Hematopoietic multipotent progenitor cell treated with erythropoietin and hydrocortisone succinate and interleukin-3 and kit ligand, for 17 days (in vitro differentiated cells): ENCODE measurements around the gene INPP5A.
"Not testable (repeated sequence)": the region's sequence is repeated elsewhere in the genome, so short reads cannot be mapped to it uniquely, and the experiment has no call there.

ENCODE experiments used
- DNase-seq: peaks from one replicate; pipeline ENCODE4 v3.0.0-alpha.2; 2015; ENCODE audit warnings: low spot score

Gene INPP5A

GRCh38 chr10:132768346-132769248, 231.0 kb downstream of the INPP5A start:
- no peak for DNase-seq

- no peak for DNase-seq
These were observed 232.8 kb downstream of the INPP5A start for GRCh38 chr10:132770061-132771021.

GRCh38 chr10:132772816-132773215, 235.2 kb downstream of the INPP5A start:
- DNase-seq = not testable (repeated sequence)

GRCh38 chr10:132774181-132774901, 236.8 kb downstream of the INPP5A start:
- no peak for DNase-seq

- no peak for DNase-seq
These were observed 237.6 kb downstream of the INPP5A start for GRCh38 chr10:132774902-132775863.

GRCh38 chr10:132776186-132776585, 238.6 kb downstream of the INPP5A start:
- DNase-seq = no peak

- DNase-seq = no peak
These were observed 239.2 kb downstream of the INPP5A start for GRCh38 chr10:132776821-132777220.

- DNase-seq = no peak
These were observed 239.9 kb downstream of the INPP5A start for GRCh38 chr10:132777441-132777840.

GRCh38 chr10:132779549-132780294, 242.1 kb downstream of the INPP5A start:
- DNase-seq = no peak

GRCh38 chr10:132780356-132780755, 242.8 kb downstream of the INPP5A start:
- DNase-seq = no peak

GRCh38 chr10:132781556-132781955, 244.0 kb downstream of the INPP5A start:
- no peak for DNase-seq

GRCh38 chr10:132783165-132783939, 245.8 kb downstream of the INPP5A start:
- no peak for DNase-seq

GRCh38 chr10:132783940-132784865, 246.6 kb downstream of the INPP5A start:
- DNase-seq = no peak

GRCh38 chr10:132784866-132785722, 247.5 kb downstream of the INPP5A start:
- DNase-seq = no peak

GRCh38 chr10:132785723-132786475, 248.3 kb downstream of the INPP5A start, which contains the start of gene NKX6-2:
Gene NKX6-2 (minus strand): TSS chr10:132786147. CDS start chr10:132785948, 199 bp downstream.
- no peak for DNase-seq

- no peak for DNase-seq
These were observed 248.9 kb downstream of the INPP5A start for GRCh38 chr10:132786476-132786883.
